ENCODE data around the gene RBM44.

Gene RBM44

GRCh38 chr2:237786936-237787335 lies 11.6 kb upstream of the RBM44 start:
- Histone ChIP-seq H3K9me3 (replicated peaks; ENCODE audit: low read length) (peaks cover 9% of the 10 kb centered on the region), H3K36me3 (ENCODE audit: insufficient read depth, low read length) (peaks cover 21% of the 10 kb centered on the region), H3K27me3 (ENCODE audit: control insufficient read depth, insufficient read depth, low read length) (no peaks in the 10 kb centered on the region), H3K4me2 (ENCODE audit: low read length) (no peak overlapping the region), H3K9ac (ENCODE audit: low read depth, low read length) (no peak overlapping the region), H3K4me3 (ENCODE audit: low read length) (no peak overlapping the region), H3K4me1 (ENCODE audit: control insufficient read depth, insufficient read depth, low read length) (no peaks in the 10 kb centered on the region)

GRCh38 chr2:237790353-237790752 lies 8.2 kb upstream of the RBM44 start:
- Histone ChIP-seq H3K27me3 (ENCODE audit: control insufficient read depth, insufficient read depth, low read length) (no peaks in the 10 kb centered on the region), H3K4me1 (ENCODE audit: control insufficient read depth, insufficient read depth, low read length) (no peaks in the 10 kb centered on the region), H3K4me3 (ENCODE audit: low read length) (no peak overlapping the region), H3K9ac (ENCODE audit: low read depth, low read length) (no peak overlapping the region), H3K4me2 (ENCODE audit: low read length) (no peak overlapping the region), H3K36me3 (ENCODE audit: insufficient read depth, low read length) (peaks cover 11% of the 10 kb centered on the region), H3K9me3 (replicated peaks; ENCODE audit: low read length) (peaks cover 9% of the 10 kb centered on the region)

GRCh38 chr2:237791977-237792727 lies 6.4 kb upstream of the RBM44 start:
- H3K9me3 ChIP-seq (replicated peaks; ENCODE audit: low read length), result peaks cover 2% of the 10 kb centered on the region
- H3K9ac ChIP-seq (ENCODE audit: low read depth, low read length), result no peak overlapping the region
- no peaks in the 10 kb centered on the region for H3K4me1 ChIP-seq (ENCODE audit: control insufficient read depth, insufficient read depth, low read length)
- H3K36me3 ChIP-seq (ENCODE audit: insufficient read depth, low read length), result no peaks in the 10 kb centered on the region
- no peak overlapping the region for H3K4me3 ChIP-seq (ENCODE audit: low read length)
- H3K27me3 ChIP-seq (ENCODE audit: control insufficient read depth, insufficient read depth, low read length), result no peaks in the 10 kb centered on the region
- no peak overlapping the region for H3K4me2 ChIP-seq (ENCODE audit: low read length)

DNA sequence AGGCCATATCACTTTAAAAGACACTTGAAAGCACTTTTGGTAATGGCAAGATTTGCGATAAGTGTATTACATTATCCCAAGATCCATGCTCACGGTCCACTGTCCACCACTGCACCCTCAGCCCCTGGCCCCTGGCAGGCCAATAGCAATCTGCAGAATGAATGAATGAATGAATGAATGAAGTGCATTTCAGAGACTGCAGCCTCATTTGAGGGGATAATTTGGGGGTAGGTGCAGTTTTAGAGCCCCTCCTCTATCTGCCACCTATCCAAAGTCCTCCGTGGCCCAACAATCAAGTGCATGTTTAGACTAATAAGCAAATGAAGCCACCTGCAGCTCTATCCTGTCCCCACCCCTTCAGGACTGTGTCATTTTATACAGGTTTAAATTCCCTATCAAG lies 1.3 kb upstream of the RBM44 start:
- Histone ChIP-seq H3K4me3 (ENCODE audit: low read length) (no peak overlapping the region), H3K9me3 (replicated peaks; ENCODE audit: low read length) (no peaks in the 10 kb centered on the region), H3K4me2 (ENCODE audit: low read length) (no peak overlapping the region), H3K36me3 (ENCODE audit: insufficient read depth, low read length) (no peaks in the 10 kb centered on the region), H3K9ac (ENCODE audit: low read depth, low read length) (no peak overlapping the region), H3K27me3 (ENCODE audit: control insufficient read depth, insufficient read depth, low read length) (no peaks in the 10 kb centered on the region), H3K4me1 (ENCODE audit: control insufficient read depth, insufficient read depth, low read length) (no peaks in the 10 kb centered on the region)

DNA sequence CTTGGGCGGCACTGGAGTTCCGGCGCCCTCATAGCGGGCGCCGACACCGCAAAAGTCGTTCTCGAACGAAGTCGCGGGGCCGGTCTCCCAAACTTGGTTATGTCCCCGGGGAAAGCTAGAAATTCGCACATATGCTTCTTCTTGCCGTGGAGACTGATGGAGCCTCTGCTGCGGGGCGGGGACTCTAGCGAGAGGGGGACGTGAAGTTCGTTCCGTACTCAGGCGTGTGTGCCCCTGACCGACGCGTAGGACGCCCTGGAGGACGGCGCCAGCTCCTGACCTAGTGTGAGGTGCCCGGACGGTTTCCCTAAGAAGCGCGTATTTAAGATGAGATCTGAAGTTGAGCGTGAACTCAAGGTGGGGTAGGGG lies 465 bp downstream of the RBM44 start:
- Histone ChIP-seq H3K4me2 (ENCODE audit: low read length) (no peak overlapping the region), H3K36me3 (ENCODE audit: insufficient read depth, low read length) (no peaks in the 10 kb centered on the region), H3K9ac (ENCODE audit: low read depth, low read length) (no peak overlapping the region), H3K4me3 (ENCODE audit: low read length) (no peak overlapping the region), H3K27me3 (ENCODE audit: control insufficient read depth, insufficient read depth, low read length) (no peaks in the 10 kb centered on the region), H3K9me3 (replicated peaks; ENCODE audit: low read length) (no peaks in the 10 kb centered on the region), H3K4me1 (ENCODE audit: control insufficient read depth, insufficient read depth, low read length) (no peaks in the 10 kb centered on the region)

DNA sequence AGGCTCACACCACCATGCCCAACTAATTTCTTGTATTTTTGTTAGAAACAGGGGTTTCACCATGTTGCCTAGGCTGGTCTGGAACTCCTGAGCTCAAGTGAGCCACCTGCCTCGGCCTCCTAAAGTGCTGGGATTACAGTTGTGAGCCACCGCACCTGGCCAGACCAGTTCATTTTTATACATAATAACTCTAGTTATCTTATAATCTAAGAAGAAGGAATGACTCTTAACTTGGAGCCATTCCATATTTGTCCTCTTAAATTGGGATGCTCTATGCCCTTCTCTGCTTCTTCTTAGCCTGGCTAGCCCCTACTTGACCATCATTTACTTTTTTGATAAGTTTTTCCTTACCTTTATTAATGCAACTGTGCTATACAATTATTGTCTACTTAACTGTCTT lies 2.9 kb downstream of the RBM44 start:
- H3K9me3 ChIP-seq (replicated peaks; ENCODE audit: low read length), result no peaks in the 10 kb centered on the region
- no peak overlapping the region for H3K9ac ChIP-seq (ENCODE audit: low read depth, low read length)
- H3K36me3 ChIP-seq (ENCODE audit: insufficient read depth, low read length), result no peaks in the 10 kb centered on the region
- H3K27me3 ChIP-seq (ENCODE audit: control insufficient read depth, insufficient read depth, low read length), result no peaks in the 10 kb centered on the region
- no peak overlapping the region for H3K4me2 ChIP-seq (ENCODE audit: low read length)
- H3K4me1 ChIP-seq (ENCODE audit: control insufficient read depth, insufficient read depth, low read length), result no peaks in the 10 kb centered on the region
- H3K4me3 ChIP-seq (ENCODE audit: low read length), result no peak overlapping the region

- H3K36me3 ChIP-seq (ENCODE audit: insufficient read depth, low read length), result no peaks in the 10 kb centered on the region
- no peak overlapping the region for H3K9ac ChIP-seq (ENCODE audit: low read depth, low read length)
- H3K9me3 ChIP-seq (replicated peaks; ENCODE audit: low read length), result no peaks in the 10 kb centered on the region
- peaks cover 16% of the 10 kb centered on the region for H3K27me3 ChIP-seq (ENCODE audit: control insufficient read depth, insufficient read depth, low read length)
- H3K4me1 ChIP-seq (ENCODE audit: control insufficient read depth, insufficient read depth, low read length), result no peaks in the 10 kb centered on the region
- no peak overlapping the region for H3K4me2 ChIP-seq (ENCODE audit: low read length)
- no peak overlapping the region for H3K4me3 ChIP-seq (ENCODE audit: low read length)
Observed at GRCh38 chr2:237806334-237806733, 7.8 kb downstream of the RBM44 start.

DNA sequence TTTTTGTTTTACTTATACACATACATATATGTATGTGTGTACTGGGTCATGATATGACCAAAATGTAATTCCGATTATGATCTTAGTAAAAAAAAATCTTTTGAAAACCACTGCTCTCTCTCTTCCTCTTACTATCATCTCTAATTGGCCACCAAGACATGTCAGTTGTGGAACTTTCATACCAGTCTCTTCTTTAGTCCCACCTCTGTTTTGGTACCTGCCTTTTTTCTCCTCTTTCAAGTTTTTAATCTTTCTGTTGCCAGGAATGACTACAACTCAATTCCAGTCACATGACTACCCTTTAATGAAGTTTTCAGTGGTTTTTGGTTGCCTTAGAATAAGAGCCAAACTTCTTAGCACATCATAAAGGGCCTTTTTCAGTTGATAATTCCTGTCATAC lies 17.1 kb downstream of the RBM44 start:
- no peaks in the 10 kb centered on the region for H3K4me1 ChIP-seq (ENCODE audit: control insufficient read depth, insufficient read depth, low read length)
- H3K9me3 ChIP-seq (replicated peaks; ENCODE audit: low read length), result no peaks in the 10 kb centered on the region

DNA sequence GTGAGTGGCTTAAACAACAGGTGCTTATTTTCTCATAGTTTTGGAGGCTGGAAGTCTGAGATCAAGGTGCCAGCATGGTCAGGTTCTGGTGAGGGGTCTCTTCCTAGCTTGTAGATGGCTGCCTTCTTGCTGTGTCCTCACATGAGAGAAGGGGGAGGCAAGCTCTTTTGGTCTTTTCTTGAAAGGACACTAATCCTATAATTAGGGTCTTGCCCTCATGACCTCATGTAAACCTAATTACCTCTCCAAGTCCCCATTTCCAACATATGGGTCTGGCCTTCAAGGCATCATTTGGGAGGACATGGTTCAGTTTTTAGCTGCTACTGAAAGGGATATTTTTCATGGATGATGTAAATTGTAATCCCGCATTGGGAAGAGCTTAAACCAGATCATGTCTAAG lies 18.0 kb downstream of the RBM44 start:
- no peak overlapping the region for H3K4me3 ChIP-seq (ENCODE audit: low read length)
- peaks cover 7% of the 10 kb centered on the region for H3K27me3 ChIP-seq (ENCODE audit: control insufficient read depth, insufficient read depth, low read length)
- H3K4me1 ChIP-seq (ENCODE audit: control insufficient read depth, insufficient read depth, low read length), result no peaks in the 10 kb centered on the region
- no peak overlapping the region for H3K4me2 ChIP-seq (ENCODE audit: low read length)
- H3K9ac ChIP-seq (ENCODE audit: low read depth, low read length), result no peak overlapping the region
- no peaks in the 10 kb centered on the region for H3K9me3 ChIP-seq (replicated peaks; ENCODE audit: low read length)
- no peaks in the 10 kb centered on the region for H3K36me3 ChIP-seq (ENCODE audit: insufficient read depth, low read length)

More for the DNA sequence above, 17.1 kb downstream of the RBM44 start:
- Histone ChIP-seq H3K9ac (ENCODE audit: low read depth, low read length) (no peak overlapping the region), H3K27me3 (ENCODE audit: control insufficient read depth, insufficient read depth, low read length) (peaks cover 11% of the 10 kb centered on the region), H3K36me3 (ENCODE audit: insufficient read depth, low read length) (no peaks in the 10 kb centered on the region), H3K4me3 (ENCODE audit: low read length) (no peak overlapping the region), H3K4me2 (ENCODE audit: low read length) (no peak overlapping the region)

GRCh38 chr2:237818066-237818473 lies 19.5 kb downstream of the RBM44 start:
- Histone ChIP-seq H3K36me3 (ENCODE audit: insufficient read depth, low read length) (no peaks in the 10 kb centered on the region), H3K9me3 (replicated peaks; ENCODE audit: low read length) (no peaks in the 10 kb centered on the region), H3K4me2 (ENCODE audit: low read length) (peak overlapping the region; percentile 1), H3K4me1 (ENCODE audit: control insufficient read depth, insufficient read depth, low read length) (no peaks in the 10 kb centered on the region), H3K4me3 (ENCODE audit: low read length) (no peak overlapping the region), H3K9ac (ENCODE audit: low read depth, low read length) (no peak overlapping the region), H3K27me3 (ENCODE audit: control insufficient read depth, insufficient read depth, low read length) (no peaks in the 10 kb centered on the region)

DNA sequence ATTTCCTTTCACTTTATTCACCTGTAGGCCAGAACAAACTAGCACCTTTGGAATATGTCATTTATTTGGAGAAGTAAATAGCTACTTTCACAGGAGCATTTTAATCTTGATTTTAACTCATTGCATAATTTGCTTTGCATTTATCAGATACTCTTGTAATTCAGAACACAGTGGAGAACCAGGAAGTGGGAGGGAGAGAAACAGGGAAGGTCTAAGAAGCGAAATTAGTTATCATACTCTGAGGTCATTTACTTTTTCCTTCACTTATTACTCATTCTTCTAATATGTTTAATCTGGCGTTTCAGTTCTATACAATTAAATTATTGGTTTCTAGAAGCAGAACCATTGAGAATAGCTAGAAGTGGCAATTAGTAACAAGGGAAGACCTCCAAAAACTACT lies 20.7 kb downstream of the RBM44 start:
- no peak overlapping the region for H3K4me3 ChIP-seq (ENCODE audit: low read length)
- no peaks in the 10 kb centered on the region for H3K27me3 ChIP-seq (ENCODE audit: control insufficient read depth, insufficient read depth, low read length)
- no peaks in the 10 kb centered on the region for H3K4me1 ChIP-seq (ENCODE audit: control insufficient read depth, insufficient read depth, low read length)
- H3K36me3 ChIP-seq (ENCODE audit: insufficient read depth, low read length), result no peaks in the 10 kb centered on the region
- no peak overlapping the region for H3K9ac ChIP-seq (ENCODE audit: low read depth, low read length)
- H3K4me2 ChIP-seq (ENCODE audit: low read length), result no peak overlapping the region
- H3K9me3 ChIP-seq (replicated peaks; ENCODE audit: low read length), result no peaks in the 10 kb centered on the region

- Histone ChIP-seq H3K4me3 (ENCODE audit: low read length) (no peak overlapping the region), H3K9me3 (replicated peaks; ENCODE audit: low read length) (no peaks in the 10 kb centered on the region), H3K36me3 (ENCODE audit: insufficient read depth, low read length) (no peaks in the 10 kb centered on the region), H3K9ac (ENCODE audit: low read depth, low read length) (no peak overlapping the region), H3K27me3 (ENCODE audit: control insufficient read depth, insufficient read depth, low read length) (no peaks in the 10 kb centered on the region), H3K4me2 (ENCODE audit: low read length) (no peak overlapping the region), H3K4me1 (ENCODE audit: control insufficient read depth, insufficient read depth, low read length) (no peaks in the 10 kb centered on the region)
Observed at GRCh38 chr2:237820421-237820820, 21.8 kb downstream of the RBM44 start.
